Common myeloid progenitor, CD34-positive (primary cell): ENCODE data around the gene EXOC2.
"Not testable (repeated sequence)": the region's sequence is repeated elsewhere in the genome, so short reads cannot be mapped to it uniquely, and the experiment has no call there.

Experiments used
- CTCF ChIA-PET: fragments of 350-600 bp; sonication (Branson Sonifier 250); formaldehyde crosslinking; loops from one replicate; lab custom pipeline; 2021; ENCODE audit warnings: antibody characterized with exemption; lab: Charles Lee
- POLR2A ChIA-PET: fragments of 350-600 bp; sonication (Branson Sonifier 250); formaldehyde crosslinking; loops from one replicate; lab custom pipeline; 2021; ENCODE audit warnings: antibody characterized with exemption; lab: Charles Lee
- DNase-seq, 3 donors: peaks; one replicate each; pipeline versions ENCODE4 v3.0.0 to v3.0.0-alpha.2; 2013
- H3K27ac ChIP-seq, 2 experiments: 1 replicate in 1 of 2; 2 replicates in 1 of 2; pipeline ENCODE4 v1.7.0; 2013; ENCODE audit warnings: inconsistent platforms in 2 of 2, low read length in 2 of 2, mild to moderate bottlenecking in 2 of 2, low read depth in 1 of 2, moderate library complexity in 1 of 2; ENCODE audit not compliant: severe bottlenecking in 2 of 2, insufficient read depth in 1 of 2, poor library complexity in 1 of 2
- H3K27me3 ChIP-seq, 5 experiments: replicated peaks in 2 of 5; 1 replicate in 3 of 5; 2 replicates in 2 of 5; pipeline versions ENCODE4 v1.6.1 to v1.7.0; 2013; ENCODE audit warnings: low read length in 4 of 5, mild to moderate bottlenecking in 2 of 5, moderate library complexity in 2 of 5, inconsistent platforms in 1 of 5; ENCODE audit not compliant: insufficient read depth in 5 of 5, control insufficient read depth in 4 of 5
- H3K36me3 ChIP-seq, 4 experiments: 1 replicate in 2 of 4; 2 replicates in 2 of 4; pipeline versions ENCODE4 v1.6.1 to v1.7.0; 2013; ENCODE audit warnings: low read length in 3 of 4, control low read depth in 1 of 4, mild to moderate bottlenecking in 1 of 4; ENCODE audit not compliant: control insufficient read depth in 4 of 4, insufficient read depth in 4 of 4
- H3K4me1 ChIP-seq, 4 experiments: 1 replicate in 3 of 4; 2 replicates in 1 of 4; pipeline versions ENCODE4 v1.6.1 to v1.7.1; 2013; ENCODE audit warnings: low read length in 3 of 4, mild to moderate bottlenecking in 3 of 4, control low read depth in 1 of 4, inconsistent platforms in 1 of 4, moderate library complexity in 1 of 4; ENCODE audit not compliant: control insufficient read depth in 4 of 4, insufficient read depth in 4 of 4; ENCODE audit errors: control extremely low read depth in 1 of 4
- H3K4me3 ChIP-seq, 7 experiments: 1 replicate in 4 of 7; 2 replicates in 3 of 7; pipeline versions ENCODE4 v1.5.1 to v1.7.0; 2013; ENCODE audit warnings: mild to moderate bottlenecking in 7 of 7, low read length in 6 of 7, moderate library complexity in 6 of 7, inconsistent platforms in 2 of 7, low read depth in 2 of 7, control low read depth in 1 of 7; ENCODE audit not compliant: insufficient read depth in 4 of 7, control insufficient read depth in 1 of 7; ENCODE audit errors: extremely low read depth in 1 of 7
- H3K9me3 ChIP-seq, 5 experiments: 1 replicate in 4 of 5; 2 replicates in 1 of 5; pipeline versions ENCODE4 v1.6.1 to v1.7.1; 2013; ENCODE audit warnings: low read length in 4 of 5, mild to moderate bottlenecking in 2 of 5, inconsistent platforms in 1 of 5, low read depth in 1 of 5, moderate library complexity in 1 of 5; ENCODE audit not compliant: control insufficient read depth in 4 of 5, insufficient read depth in 2 of 5; ENCODE audit errors: control extremely low read depth in 1 of 5
- WGBS: methylation state at CpG from one replicate; pipeline ENCODE4 v1.1.5; 2013; ENCODE audit not compliant: insufficient coverage; 5-methylcytosine and 5-hydroxymethylcytosine counted together

Gene EXOC2

DNA sequence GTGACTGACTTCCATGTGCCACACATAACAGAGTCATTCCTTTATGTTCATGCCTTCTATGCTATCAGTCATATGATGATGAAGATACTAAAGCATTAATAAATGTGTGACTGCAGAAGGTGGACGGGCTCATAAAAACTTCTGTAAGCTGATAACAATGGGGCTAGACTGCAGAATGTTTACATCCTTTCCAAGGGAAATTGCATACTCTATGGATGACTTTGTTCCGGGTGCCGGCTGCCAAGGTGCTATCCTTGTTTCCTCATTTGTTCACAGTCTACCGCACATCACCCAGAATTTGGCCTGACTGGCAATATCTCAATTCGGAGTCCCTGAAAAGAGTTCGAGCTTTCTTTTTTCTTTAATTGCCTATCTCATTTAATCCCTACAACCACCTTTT is 121.0 kb downstream of the EXOC2 start:
- 96% methylated on average over 4 of the region's 6 CpGs for WGBS
- POLR2A ChIA-PET, result no interaction called here
- DNase-seq, result no peak
- Histone ChIP-seq H3K9me3 (peaks cover 0 to 11% (median 7%) of the 10 kb centered on the region in 5 experiments), H3K4me3 (no peak overlapping the region), H3K27ac (no peak overlapping the region), H3K4me1 (no peaks in the 10 kb centered on the region), H3K36me3 (peaks cover 0 to 32% (median 22%) of the 10 kb centered on the region in 4 experiments), H3K27me3 (no peaks in the 10 kb centered on the region)
- CTCF ChIA-PET, result no interaction called here

DNA sequence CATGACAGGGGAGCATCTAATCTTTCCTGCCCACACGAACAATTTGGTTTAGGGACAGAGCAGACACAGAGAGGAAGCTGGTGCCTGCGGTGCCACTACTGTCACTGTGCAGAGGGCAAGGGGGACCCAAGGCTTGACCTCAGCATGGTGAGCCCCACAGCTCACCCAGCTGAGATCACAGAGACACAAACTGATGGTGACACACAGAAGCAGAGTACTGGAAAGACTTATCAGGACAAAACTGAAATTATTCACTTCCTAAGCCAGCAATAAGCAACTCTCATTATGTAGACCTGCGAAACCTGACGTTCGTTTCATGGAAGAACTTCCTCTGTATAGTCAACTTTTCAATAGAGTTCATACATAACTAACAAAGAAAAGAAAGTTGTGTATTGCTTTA is 122.1 kb downstream of the EXOC2 start:
- CTCF ChIA-PET, result no interaction called here
- Histone ChIP-seq H3K9me3 (peaks cover 0 to 11% (median 7%) of the 10 kb centered on the region in 5 experiments), H3K27ac (no peak overlapping the region), H3K4me3 (no peak overlapping the region), H3K27me3 (no peaks in the 10 kb centered on the region), H3K36me3 (peaks cover 0 to 31% (median 22%) of the 10 kb centered on the region in 4 experiments), H3K4me1 (no peaks in the 10 kb centered on the region)
- DNase-seq, result no peak
- POLR2A ChIA-PET, result no interaction called here
- 100% methylated on average over 2 of the region's 5 CpGs for WGBS

DNA sequence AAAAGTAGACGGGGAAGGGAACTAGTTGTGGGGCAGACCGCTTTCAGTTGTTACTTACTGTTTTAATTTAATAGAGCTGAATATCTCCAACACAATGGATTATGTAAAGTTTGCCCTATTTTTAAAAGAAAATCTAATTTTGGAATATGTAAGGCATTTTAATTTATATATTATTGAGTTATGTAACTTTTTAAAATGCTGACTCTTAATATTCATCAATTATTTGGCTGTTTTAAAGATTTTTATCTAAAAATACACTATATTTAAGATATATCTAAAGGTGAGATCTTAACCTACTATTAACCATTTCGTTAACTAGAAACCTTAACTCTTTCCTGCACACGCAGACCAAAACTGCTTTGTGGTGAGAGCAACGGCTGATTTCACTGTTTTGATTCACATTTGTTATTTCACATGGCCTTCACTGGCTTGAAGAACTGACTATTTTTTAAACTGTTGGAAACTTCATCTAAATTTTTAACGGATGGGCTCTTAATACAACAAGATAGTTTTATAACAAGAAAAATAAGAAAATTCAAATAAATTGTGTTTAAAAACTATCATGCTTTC is 123.9 kb downstream of the EXOC2 start:
- Histone ChIP-seq H3K36me3 (peaks cover 1 to 29% (median 15%) of the 10 kb centered on the region in 4 experiments), H3K4me1 (no peaks in the 10 kb centered on the region), H3K27ac (no peak overlapping the region), H3K9me3 (no peaks in the 10 kb centered on the region), H3K27me3 (no peaks in the 10 kb centered on the region), H3K4me3 (no peak overlapping the region)
- WGBS, result 100% methylated on average over 2 of the region's 6 CpGs
- ChIA-PET CTCF (no interaction called here), POLR2A (interaction anchor here (0.6 kb wide), 1 partner anchor 845 kb away, joined by 3 read pairs; no protein-coding TSS in a partner anchor)
- DNase-seq, result no peak

DNA sequence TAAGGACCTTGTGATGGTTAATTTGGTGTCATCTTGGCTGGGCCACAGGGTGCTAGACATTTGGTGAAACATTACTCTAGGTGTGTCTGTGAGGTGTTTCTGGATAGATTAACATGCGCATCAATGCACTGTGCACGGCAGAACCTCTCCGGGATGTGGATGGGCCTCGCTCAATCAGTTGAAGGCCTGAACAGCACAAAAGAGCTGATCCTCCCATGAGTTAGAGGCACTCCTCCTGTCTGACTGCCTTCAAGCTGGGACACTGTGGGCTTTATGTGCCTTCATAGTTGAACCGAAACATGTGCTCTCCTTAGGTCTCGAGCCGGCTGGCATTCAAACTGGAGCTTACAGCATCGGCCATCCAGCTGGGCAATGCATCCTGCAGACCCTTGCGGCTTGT is 124.9 kb downstream of the EXOC2 start:
- CTCF ChIA-PET, result interaction anchor here (0.9 kb wide), 1 partner anchor 18 kb away, joined by 3 read pairs; no protein-coding TSS in a partner anchor

DNA sequence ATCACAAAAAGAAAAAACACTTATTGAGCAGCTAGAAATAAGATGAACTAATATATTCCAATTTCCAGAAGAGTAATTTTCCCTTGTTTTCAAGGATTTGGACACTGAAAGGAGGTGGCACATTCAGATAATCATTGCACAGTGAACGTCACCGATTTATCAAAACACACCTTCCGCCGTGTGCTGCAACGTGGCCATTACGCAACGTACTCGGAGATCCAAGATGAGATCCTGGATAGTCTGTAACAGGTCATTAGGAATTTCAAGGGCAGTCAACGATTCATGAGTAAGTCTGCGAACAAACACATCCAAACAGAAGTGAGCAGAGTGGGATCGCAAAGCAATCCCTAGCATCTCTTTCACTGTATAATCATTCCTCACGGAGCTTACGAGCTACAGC is 129.1 kb downstream of the EXOC2 start:
- ChIA-PET POLR2A (no interaction called here), CTCF (no interaction called here)
- 99% methylated on average over 11 of the region's 13 CpGs for WGBS

More for the DNA sequence above, 124.9 kb downstream of the EXOC2 start:
- Histone ChIP-seq H3K27ac (no peak overlapping the region), H3K27me3 (no peaks in the 10 kb centered on the region), H3K4me1 (no peaks in the 10 kb centered on the region), H3K9me3 (no peaks in the 10 kb centered on the region), H3K4me3 (no peak overlapping the region), H3K36me3 (peaks cover 3 to 32% (median 16%) of the 10 kb centered on the region in 4 experiments)
- WGBS, result 100% methylated on average over 6 of the region's 9 CpGs
- POLR2A ChIA-PET, result no interaction called here
- DNase-seq, result no peak

DNA sequence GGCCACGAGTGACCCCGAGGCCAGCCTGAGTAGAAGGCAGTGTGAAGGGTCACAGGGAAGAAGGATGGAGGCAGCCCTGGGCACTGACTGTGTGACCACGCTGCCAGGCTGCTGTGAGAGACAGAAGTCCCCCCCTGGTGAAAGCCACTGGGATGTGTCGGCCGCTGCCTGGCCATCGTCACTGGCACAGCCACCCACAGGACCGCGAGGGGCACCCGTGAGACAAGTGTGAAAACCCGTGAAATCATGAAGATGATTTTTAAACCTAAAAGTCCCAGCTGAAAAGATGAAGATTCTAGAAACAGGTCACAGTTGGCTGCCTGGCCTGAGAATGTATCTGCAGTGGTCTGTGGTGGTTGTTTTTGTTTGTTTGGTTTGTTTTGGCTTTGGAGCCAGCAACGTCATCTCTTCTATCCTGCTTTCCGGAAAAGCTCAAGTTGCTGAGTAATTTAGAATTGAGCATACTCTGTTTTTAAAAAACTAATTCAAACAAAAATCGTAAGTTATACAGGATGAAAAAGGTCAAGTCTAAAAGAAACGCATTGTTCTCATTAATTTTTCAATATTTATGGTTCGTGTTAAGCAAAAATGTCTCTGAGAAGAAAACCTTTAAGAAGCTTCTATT is 130.8 kb downstream of the EXOC2 start:
- Histone ChIP-seq H3K4me1 (no peaks in the 10 kb centered on the region), H3K9me3 (no peaks in the 10 kb centered on the region), H3K27ac (no peak overlapping the region), H3K4me3 (no peak overlapping the region), H3K36me3 (peaks cover 3 to 29% (median 19%) of the 10 kb centered on the region in 4 experiments), H3K27me3 (no peaks in the 10 kb centered on the region)
- WGBS, result 98% methylated on average over 11 of the region's 15 CpGs
- CTCF ChIA-PET, result no interaction called here
- POLR2A ChIA-PET, result no interaction called here
- no peak for DNase-seq

More for the DNA sequence above, 129.1 kb downstream of the EXOC2 start:
- Histone ChIP-seq H3K4me1 (no peaks in the 10 kb centered on the region), H3K9me3 (no peaks in the 10 kb centered on the region), H3K36me3 (peaks cover 3 to 35% (median 21%) of the 10 kb centered on the region in 4 experiments), H3K4me3 (no peak overlapping the region), H3K27ac (no peak overlapping the region), H3K27me3 (no peaks in the 10 kb centered on the region)
- DNase-seq, result no peak

DNA sequence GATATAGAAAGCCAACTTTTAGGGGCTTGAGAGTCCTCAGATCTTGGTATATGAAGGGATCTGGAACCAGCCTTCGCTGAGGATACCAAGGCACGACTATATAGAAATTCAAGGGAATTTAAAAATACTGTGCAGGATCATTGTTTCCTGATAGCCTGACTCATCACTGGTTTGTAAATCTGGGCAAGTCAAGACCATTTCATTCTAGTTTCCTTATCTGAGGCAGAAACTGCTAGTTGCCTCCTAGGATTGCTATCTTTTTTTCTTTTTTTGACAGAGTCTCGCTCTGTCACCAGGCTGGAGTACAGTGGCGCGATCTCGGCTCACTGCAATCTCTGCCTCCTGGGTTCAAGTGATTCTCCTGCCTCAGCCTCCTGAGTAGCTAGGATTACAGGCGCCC is 131.6 kb downstream of the EXOC2 start:
- H3K9me3 ChIP-seq, H3K4me3 ChIP-seq, CTCF ChIA-PET, DNase-seq, POLR2A ChIA-PET, H3K4me1 ChIP-seq, H3K27ac ChIP-seq, H3K27me3 ChIP-seq: not testable (repeated sequence)
- peaks cover 3 to 34% (median 18%) of the 10 kb centered on the region in 4 experiments for H3K36me3 ChIP-seq
- 99% methylated on average over 7 of the region's 7 CpGs for WGBS
